PC-9 (cell line): ENCODE measurements around the gene NEDD4. TPM values are rescaled to one million over a fixed set of nuclear protein-coding genes. Genes with fewer than 3 reads are reported as not detected.

ENCODE experiments used
- BruUV-seq: library from RNA; stranded (reverse); fragments of 400-500 nt; replicated peaks from 2 replicates; lab custom pipeline; 2021; lab: Mats Ljungman, UMichigan
- CTCF ChIA-PET: fragments of 300-600 bp; sonication (Branson Sonifier 250); formaldehyde crosslinking; loops from one replicate; lab custom pipeline; 2022; ENCODE audit warnings: antibody characterized with exemption; lab: Charles Lee
- POLR2A ChIA-PET: fragments of 300-600 bp; sonication (Branson Sonifier 250); formaldehyde crosslinking; loops from one replicate; lab custom pipeline; 2022; ENCODE audit warnings: antibody characterized with exemption; ENCODE audit not compliant: unreplicated experiment; lab: Charles Lee
- DNase-seq, 2 experiments: peaks; one replicate each; pipeline versions ENCODE4 v3.0.0 to v3.0.0-alpha.2; 2015 to 2022; ENCODE audit warnings: mixed read lengths in 1 of 2
- H2AFZ ChIP-seq: fragments of 200-600 bp; sonication (generic); 2 replicates; pipeline ENCODE4 v1.8.1; 2017; ENCODE audit warnings: antibody characterized with exemption
- H3F3A ChIP-seq: fragments of 200-600 bp; sonication (generic); 2 replicates; pipeline ENCODE4 v1.8.1; 2017; ENCODE audit warnings: antibody characterized with exemption, mild to moderate bottlenecking, low read depth; ENCODE audit not compliant: insufficient read depth
- H3K27ac ChIP-seq: fragments of 200-600 bp; sonication (generic); 2 replicates; pipeline ENCODE4 v1.6.1; 2016; ENCODE audit warnings: mixed run types
- H3K27me3 ChIP-seq: fragments of 200-600 bp; sonication (generic); 2 replicates; pipeline ENCODE4 v1.6.1; 2016; ENCODE audit warnings: low read depth, mixed run types; ENCODE audit not compliant: insufficient read depth
- H3K36me3 ChIP-seq: fragments of 200-600 bp; sonication (generic); 2 replicates; pipeline ENCODE4 v1.6.1; 2016; ENCODE audit warnings: low read depth, mixed run types
- H3K4me1 ChIP-seq: fragments of 200-600 bp; sonication (generic); replicated peaks from 2 replicates; pipeline ENCODE4 v1.6.1; 2016; ENCODE audit warnings: mixed run types; ENCODE audit not compliant: insufficient read depth
- H3K4me2 ChIP-seq: fragments of 200-600 bp; sonication (generic); 2 replicates; pipeline ENCODE4 v1.6.1; 2017; ENCODE audit warnings: mixed run types
- H3K4me3 ChIP-seq: fragments of 200-600 bp; sonication (generic); 2 replicates; pipeline ENCODE4 v1.6.1; 2016; ENCODE audit warnings: mixed run types
- H3K79me2 ChIP-seq: fragments of 200-600 bp; sonication (generic); 2 replicates; pipeline ENCODE4 v1.6.1; 2017; ENCODE audit warnings: low read depth, mixed run types
- H3K9me2 ChIP-seq: fragments of 200-600 bp; sonication (generic); 2 replicates; pipeline ENCODE4 v1.8.1; 2017; ENCODE audit warnings: mild to moderate bottlenecking; ENCODE audit not compliant: insufficient read depth
- H3K9me3 ChIP-seq: fragments of 200-600 bp; sonication (generic); 2 replicates; pipeline ENCODE4 v1.8.1; 2016; ENCODE audit warnings: low read depth; ENCODE audit not compliant: insufficient read depth
- H4K20me1 ChIP-seq: fragments of 200-600 bp; sonication (generic); 2 replicates; pipeline ENCODE4 v1.8.1; 2017; ENCODE audit not compliant: insufficient read depth
- CTCF ChIP-seq: fragments of 200-600 bp; sonication (generic); conservative IDR thresholded peaks from 2 replicates; pipeline ENCODE4 v1.6.1; 2017; ENCODE audit warnings: mixed run types, antibody characterized with exemption, mild to moderate bottlenecking, moderate library complexity
- EZH2 ChIP-seq: fragments of 200-600 bp; sonication (generic); IDR thresholded peaks from 2 replicates; pipeline ENCODE4 v1.8.0; 2017; ENCODE audit warnings: antibody characterized with exemption, low read depth
- intact Hi-C: fragments of 100-400 bp; cut with micrococcal nuclease; formaldehyde crosslinking; loops from one replicate; pipeline ENCODE4 v1.10.0; 2022; ENCODE audit not compliant: unreplicated experiment
- total RNA-seq: library from RNA; stranded (reverse); gene quantifications from 2 replicates; pipeline ENCODE4 v1.2.3, GENCODE V29; 2021

NEDD4 gene
- total RNA-seq, 1 experiment from 2014 or later, result 24.5 TPM

DNA sequence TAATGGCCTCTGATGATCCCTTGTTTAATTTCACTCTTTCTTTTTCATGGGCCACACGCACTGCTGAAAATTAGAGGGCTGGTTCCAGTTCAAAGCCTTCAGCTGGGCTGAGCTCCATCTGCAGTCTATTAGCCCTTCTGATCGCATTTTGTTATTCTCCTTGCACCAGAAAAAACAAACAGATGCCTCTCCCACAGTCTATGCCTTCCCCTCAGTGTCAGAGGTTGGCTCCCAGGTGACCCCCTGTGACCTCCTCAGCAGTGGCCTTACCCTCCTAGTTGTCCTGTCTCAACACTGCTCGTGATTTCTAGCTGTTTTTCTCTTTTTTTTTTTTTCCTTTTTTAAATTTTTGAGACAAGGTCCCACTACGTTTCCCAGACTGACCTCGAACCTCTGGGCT, 173.4 kb downstream of the NEDD4 start:
- no peaks in the 10 kb centered on the region for H3K36me3 ChIP-seq
- H3F3A ChIP-seq, result no peaks in the 10 kb centered on the region
- CTCF ChIA-PET, result no interaction called here
- DNase-seq, result no peak
- BruUV-seq, result no TSS peak
- no peak for TF ChIP-seq EZH2
- TF ChIP-seq CTCF, result no peak
- H3K27me3 ChIP-seq, result no peaks in the 10 kb centered on the region
- no peak overlapping the region for H2AFZ ChIP-seq
- H3K79me2 ChIP-seq, result no peaks in the 10 kb centered on the region
- no peaks in the 10 kb centered on the region for H4K20me1 ChIP-seq
- H3K9me2 ChIP-seq, result no peaks in the 10 kb centered on the region
- no peak overlapping the region for H3K4me3 ChIP-seq
- no peak overlapping the region for H3K4me2 ChIP-seq
- no peak overlapping the region for H3K27ac ChIP-seq
- intact Hi-C loops, result no loop called here
- H3K4me1 ChIP-seq, result no peaks in the 10 kb centered on the region
- no peaks in the 10 kb centered on the region for H3K9me3 ChIP-seq
- POLR2A ChIA-PET, result no interaction called here

GRCh38 chr15:55819397-55820034, 173.9 kb downstream of the NEDD4 start:
- Histone ChIP-seq H3K9me2 (no peaks in the 10 kb centered on the region), H2AFZ (no peak overlapping the region), H3K27me3 (no peaks in the 10 kb centered on the region), H3K4me2 (no peak overlapping the region), H3K4me3 (no peak overlapping the region), H3K9me3 (no peaks in the 10 kb centered on the region), H4K20me1 (no peaks in the 10 kb centered on the region), H3K79me2 (no peaks in the 10 kb centered on the region), H3F3A (no peaks in the 10 kb centered on the region), H3K36me3 (no peaks in the 10 kb centered on the region), H3K27ac (no peak overlapping the region), H3K4me1 (no peaks in the 10 kb centered on the region)
- intact Hi-C loops, result no loop called here
- BruUV-seq, result no TSS peak
- DNase-seq, result no peak
- CTCF ChIA-PET, result no interaction called here
- no peak for TF ChIP-seq CTCF
- TF ChIP-seq EZH2, result no peak
- POLR2A ChIA-PET, result no interaction called here

- no peaks in the 10 kb centered on the region for H3K9me3 ChIP-seq
- no peak overlapping the region for H3K4me2 ChIP-seq
- no peaks in the 10 kb centered on the region for H3K4me1 ChIP-seq
- TF ChIP-seq CTCF (no peak), EZH2 (no peak)
- H3K27me3 ChIP-seq, result no peaks in the 10 kb centered on the region
- no peak overlapping the region for H2AFZ ChIP-seq
- no peaks in the 10 kb centered on the region for H3K79me2 ChIP-seq
- ChIA-PET CTCF (interaction anchor here (0.6 kb wide), 1 partner anchor 429 kb away, joined by 3 read pairs; no protein-coding TSS in a partner anchor), POLR2A (no interaction called here)
- no peaks in the 10 kb centered on the region for H4K20me1 ChIP-seq
- intact Hi-C loops, result no loop called here
- H3K36me3 ChIP-seq, result no peaks in the 10 kb centered on the region
- no peaks in the 10 kb centered on the region for H3F3A ChIP-seq
- H3K9me2 ChIP-seq, result no peaks in the 10 kb centered on the region
- DNase-seq, result no peak
- H3K27ac ChIP-seq, result no peak overlapping the region
- BruUV-seq, result no TSS peak
- no peak overlapping the region for H3K4me3 ChIP-seq
Measured at GRCh38 chr15:55816017-55816416, 177.4 kb downstream of the NEDD4 start.
